SK-N-MC (cell line): ENCODE measurements around the gene HNRNPM.

Experiments used
- EZH2 ChIP-seq: fragments of 200-600 bp; sonication (generic); IDR thresholded peaks from one replicate; pipeline ENCODE4 v1.6.1; 2017; ENCODE audit warnings: antibody characterized with exemption
- FOXP2 ChIP-seq: optimal IDR thresholded peaks from 2 replicates; pipeline ENCODE3; 2011; ENCODE audit warnings: mild to moderate bottlenecking, moderate library complexity; ENCODE audit not compliant: insufficient read depth; ENCODE audit errors: extremely low read length, control extremely low read depth
- POLR2AphosphoS5 ChIP-seq: IDR thresholded peaks from 2 replicates; pipeline ENCODE4 v1.6.1; 2012; ENCODE audit warnings: mild to moderate bottlenecking, low read depth, low read length, borderline replicate concordance

DNA sequence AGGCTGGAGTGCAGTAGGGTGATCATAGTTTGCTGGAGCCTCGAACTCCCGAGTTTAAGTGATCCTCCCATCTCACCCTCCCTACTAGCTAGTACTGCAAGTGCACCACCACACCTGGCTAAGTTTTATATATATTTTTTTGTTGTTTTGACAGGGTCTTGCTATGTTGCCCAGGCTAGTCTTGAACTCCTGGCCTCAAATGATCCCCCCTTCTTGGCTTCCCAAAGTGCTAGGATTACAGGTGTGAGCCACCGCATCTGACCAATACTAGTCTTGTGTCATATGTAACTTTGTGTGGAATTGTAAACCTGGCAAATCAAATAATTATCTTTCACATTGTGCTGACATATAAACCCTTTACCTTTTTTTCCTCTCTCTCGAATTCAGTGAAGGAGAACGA lies 10.2 kb downstream of the HNRNPM start:
- TF ChIP-seq EZH2 (no peak), POLR2AphosphoS5 (no peak), FOXP2 (no peak)
